GM21515 (cell line): ENCODE measurements around the gene MAP3K13.
"Not testable (repeated sequence)": the region's sequence is repeated elsewhere in the genome, so short reads cannot be mapped to it uniquely, and the experiment has no call there.

Source experiments
- ATAC-seq: cut with Tn5 transposase; IDR thresholded peaks from one replicate; pipeline ENCODE4 v1.9.1; 2021; ENCODE audit not compliant: unreplicated experiment

Gene MAP3K13

GRCh38 chr3:185442031-185442430 lies 79.1 kb downstream of the MAP3K13 start:
- ATAC-seq, result no peak

GRCh38 chr3:185444329-185444728 lies 81.4 kb downstream of the MAP3K13 start:
- no peak for ATAC-seq

DNA sequence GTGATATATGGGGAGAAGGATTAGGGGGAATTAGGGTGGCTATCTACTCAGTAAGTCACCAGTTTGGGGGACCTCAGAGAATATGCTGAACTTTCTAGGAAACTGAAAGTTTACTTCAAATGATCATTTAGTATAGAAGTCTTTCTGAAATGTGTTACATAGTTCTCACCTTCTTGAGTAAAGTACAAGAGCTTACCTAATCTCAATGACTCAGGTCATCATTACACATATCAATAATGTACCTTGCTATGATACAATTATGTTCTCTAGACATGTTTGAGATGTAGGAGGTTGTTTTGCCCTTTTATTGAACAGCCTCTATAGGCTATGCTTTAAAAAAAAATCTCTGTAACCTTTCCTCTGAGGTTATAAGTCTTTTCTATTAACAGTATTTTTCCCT lies 85.2 kb downstream of the MAP3K13 start:
- no peak for ATAC-seq

DNA sequence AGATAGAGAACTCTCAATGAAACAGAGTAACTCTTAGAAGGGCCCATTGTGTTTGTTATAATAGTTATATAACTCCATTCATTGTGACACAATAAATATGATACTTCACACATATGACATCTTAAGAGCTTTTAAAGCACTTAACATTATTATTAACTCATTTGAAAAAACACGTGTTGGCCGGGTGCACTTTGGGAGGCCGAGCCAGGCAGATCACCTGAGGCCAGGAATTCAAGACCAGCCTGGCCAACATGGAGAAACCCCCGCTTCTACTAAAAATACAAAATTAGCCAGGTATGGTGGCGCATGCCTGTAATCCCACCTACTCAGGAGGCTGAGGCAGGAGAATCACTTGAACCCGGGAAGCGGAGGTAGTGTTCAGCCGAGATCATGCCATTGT lies 88.5 kb downstream of the MAP3K13 start:
- ATAC-seq, result not testable (repeated sequence)

DNA sequence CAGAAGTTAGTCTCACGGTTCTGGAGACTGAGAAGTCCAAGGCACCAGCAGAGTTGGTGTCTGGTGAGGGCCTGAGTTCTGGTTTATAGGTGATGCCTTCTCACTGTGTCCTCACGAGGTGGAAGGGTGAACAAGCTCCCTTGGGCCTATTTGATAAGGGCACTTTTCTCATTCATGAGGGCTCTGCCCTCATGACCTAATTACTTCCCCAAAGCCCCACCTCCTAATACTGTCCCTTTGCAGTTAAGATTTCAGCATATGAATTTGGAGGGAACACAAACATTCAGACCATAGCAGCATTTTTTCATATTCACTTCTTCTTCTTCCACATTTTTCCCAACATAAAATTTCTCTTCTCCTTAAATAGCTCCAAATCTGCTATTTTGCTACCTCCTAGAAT lies 94.4 kb downstream of the MAP3K13 start:
- ATAC-seq, result no peak

DNA sequence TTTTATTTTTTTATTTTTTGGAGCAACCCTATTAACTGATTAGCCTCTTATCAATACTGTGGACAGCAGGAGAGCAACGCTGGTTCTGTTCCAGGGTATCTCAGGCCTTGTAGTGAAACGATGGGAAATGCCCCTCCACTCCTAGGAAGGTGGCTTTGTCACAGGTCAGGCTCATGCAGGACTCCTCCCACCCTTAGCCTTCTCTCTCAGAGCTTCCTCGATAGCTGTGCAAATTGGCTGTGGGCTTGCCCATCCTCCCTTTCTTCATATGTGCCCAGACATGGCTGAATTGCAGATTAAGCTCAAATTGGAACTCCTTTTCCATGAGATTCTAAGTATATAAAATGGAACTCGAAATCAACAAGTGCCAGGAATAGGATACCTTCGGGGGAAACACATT lies 97.4 kb downstream of the MAP3K13 start:
- no peak for ATAC-seq

DNA sequence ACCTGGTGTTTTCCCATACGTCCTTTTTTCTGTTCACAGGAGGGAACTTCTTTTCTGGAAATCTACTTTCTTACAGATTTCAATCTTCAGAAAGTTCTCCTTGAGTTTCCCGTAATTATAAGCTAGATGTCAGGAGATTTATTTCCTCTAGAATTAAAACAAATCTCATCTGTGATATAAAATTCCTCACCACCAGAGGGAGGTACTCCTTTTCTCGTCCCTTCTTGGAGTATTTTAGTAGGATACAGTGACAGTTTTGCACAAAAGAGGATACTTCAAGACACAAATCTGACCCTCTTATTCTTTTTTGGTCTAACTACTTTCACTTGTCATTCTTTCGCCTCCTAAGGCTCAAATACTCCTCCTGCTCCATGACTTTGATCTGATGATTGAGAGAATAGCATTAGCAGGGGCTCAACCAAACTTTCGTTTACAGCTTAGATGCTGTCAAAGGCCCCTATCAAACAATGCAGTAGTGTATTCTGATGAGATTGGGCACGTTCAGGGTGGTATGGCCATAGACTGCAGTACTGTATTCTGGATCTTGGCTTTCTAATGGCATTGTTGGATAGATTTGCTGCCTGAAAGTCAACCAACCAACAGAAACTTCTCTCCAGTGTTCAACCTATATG lies 97.9 kb downstream of the MAP3K13 start:
- no peak for ATAC-seq

- ATAC-seq, result no peak
These were observed 102.5 kb downstream of the MAP3K13 start for GRCh38 chr3:185465471-185465870.

GRCh38 chr3:185466123-185466522 lies 103.2 kb downstream of the MAP3K13 start:
- ATAC-seq, result not testable (repeated sequence)

DNA sequence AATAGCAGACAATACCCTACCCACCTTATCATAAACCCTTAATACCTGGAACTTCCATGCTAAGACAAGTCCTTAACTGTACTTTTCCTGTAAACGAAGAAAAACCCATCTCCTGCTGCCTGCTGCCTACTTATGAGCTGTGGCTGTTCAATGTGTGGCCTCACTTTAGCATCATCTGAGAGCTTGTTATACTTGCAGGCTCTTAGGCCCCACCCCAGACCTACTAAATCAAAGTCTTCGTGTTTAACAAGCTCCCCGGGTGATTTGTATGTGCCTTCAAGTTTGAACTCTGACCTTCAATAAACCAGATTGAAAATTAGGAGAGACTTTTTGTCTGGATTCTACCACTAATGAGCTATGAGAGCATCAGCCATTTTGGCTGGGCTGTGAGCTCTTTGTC lies 106.6 kb downstream of the MAP3K13 start:
- no peak for ATAC-seq

GRCh38 chr3:185470323-185470722 lies 107.4 kb downstream of the MAP3K13 start:
- no peak for ATAC-seq

GRCh38 chr3:185473290-185473815 lies 110.4 kb downstream of the MAP3K13 start:
- ATAC-seq, result no peak

GRCh38 chr3:185474922-185475321 lies 112.0 kb downstream of the MAP3K13 start:
- not testable (repeated sequence) for ATAC-seq

DNA sequence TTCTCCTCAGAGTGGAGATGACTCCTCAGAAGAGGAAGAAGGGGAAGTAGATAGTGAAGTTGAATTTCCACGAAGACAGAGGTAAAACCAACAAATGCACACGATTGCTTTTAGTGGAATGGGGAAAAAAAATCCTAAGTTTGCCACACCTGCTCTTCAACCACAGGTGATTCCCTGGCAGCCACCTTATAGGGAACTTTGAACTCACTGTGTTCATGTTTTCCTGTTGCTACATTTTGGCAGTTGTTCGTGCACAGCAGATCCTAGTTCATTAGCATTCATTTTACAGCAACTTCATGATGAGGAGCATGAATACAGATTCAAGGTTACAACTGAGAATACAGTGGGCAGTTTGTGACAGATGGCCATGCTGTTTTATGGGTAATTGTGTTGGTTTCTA lies 114.4 kb downstream of the MAP3K13 start:
- no peak for ATAC-seq

GRCh38 chr3:185479373-185479945 lies 116.5 kb downstream of the MAP3K13 start:
- no peak for ATAC-seq

GRCh38 chr3:185484296-185484695 lies 121.4 kb downstream of the MAP3K13 start:
- ATAC-seq, result no peak

GRCh38 chr3:185486394-185486793 lies 123.5 kb downstream of the MAP3K13 start:
- no peak for ATAC-seq

DNA sequence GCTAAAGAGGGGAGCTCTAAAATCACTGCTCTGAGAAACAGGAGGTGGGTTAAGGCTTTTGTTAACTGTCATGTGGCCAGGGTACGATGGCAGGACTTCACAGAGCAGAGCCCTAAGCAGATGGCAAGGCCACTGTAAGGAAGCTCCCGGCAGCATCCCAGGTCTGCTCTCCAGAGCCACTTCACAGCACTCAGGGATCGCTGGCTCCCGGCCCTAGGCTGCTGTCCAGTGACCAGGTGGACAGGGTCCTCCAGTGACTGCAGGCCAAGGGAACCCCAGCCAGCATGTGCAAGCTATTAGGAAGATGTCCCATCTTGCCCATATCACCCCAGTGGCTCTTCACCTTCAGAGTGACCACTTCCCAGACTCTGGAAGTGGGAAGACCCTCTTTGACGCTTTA lies 125.5 kb downstream of the MAP3K13 start:
- no peak for ATAC-seq

DNA sequence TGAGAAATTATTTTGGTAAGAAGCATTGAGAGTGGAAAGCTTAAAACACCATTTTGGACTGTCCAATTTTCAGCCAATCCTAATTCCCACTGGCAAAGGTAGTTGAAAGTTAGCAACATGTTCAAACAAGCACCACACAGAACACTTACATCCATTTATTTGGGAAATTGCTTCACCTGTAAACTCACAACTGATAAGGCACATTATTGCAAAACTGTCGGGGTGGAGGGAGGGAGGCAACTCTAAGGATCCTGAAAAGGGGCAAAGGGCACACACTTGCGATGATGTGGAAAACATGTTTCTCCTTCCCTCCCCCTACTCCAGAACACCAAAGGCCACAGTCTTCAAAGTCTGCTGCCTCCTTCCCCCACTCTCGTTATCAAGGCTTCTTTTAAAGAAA lies 126.5 kb downstream of the MAP3K13 start:
- no peak for ATAC-seq

GRCh38 chr3:185490241-185490640 lies 127.3 kb downstream of the MAP3K13 start:
- no peak for ATAC-seq

DNA sequence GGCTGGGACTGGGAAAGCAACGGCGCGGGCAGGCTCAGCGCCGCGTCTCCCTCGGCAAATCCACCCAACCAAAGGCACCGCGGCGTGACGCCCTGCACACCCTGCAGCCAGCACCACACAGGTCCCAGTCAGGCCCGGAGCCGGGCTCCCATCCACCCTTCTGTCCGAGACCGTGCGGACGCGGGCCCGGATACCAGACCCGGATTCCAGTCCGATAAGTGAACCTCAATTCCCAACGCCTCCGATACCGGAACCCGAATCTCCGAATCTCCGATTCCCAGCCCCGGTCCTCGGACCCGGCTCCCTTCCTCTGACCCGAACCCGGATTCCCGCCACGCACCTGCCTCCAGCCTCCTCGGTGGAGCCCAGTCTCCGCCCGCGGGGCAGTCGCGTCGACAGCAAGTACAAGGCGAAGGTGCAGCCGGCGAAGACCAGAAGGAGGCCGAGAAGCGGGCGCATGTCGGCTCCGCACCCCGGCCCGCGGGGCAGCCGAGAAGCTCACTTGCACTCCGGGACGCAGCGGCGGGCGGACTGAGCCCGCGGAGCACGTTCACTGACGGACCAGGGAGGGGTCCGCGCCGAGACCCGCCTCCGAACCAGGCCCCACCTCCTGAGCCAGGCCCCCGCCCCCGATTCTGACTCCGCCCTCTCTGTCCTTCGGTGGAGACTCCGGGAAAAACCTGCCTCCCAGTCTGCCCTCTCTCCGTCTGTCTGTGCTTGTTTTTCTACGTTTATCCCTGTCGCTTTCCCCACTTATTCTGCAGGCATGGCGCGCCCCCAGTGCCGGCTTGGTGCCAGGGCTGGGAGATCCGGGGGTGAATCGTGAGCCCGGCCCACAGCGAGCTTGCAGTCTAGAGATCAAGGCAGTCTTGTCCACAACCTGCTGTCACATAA lies 135.8 kb downstream of the MAP3K13 start, which contains the start of gene TMEM41A:
Gene TMEM41A (minus strand): TSS at position 533 of the 894 bp plus-strand sequence. CDS start 74 bp downstream, at position 459.
- ATAC-seq, result peak; percentile 94

DNA sequence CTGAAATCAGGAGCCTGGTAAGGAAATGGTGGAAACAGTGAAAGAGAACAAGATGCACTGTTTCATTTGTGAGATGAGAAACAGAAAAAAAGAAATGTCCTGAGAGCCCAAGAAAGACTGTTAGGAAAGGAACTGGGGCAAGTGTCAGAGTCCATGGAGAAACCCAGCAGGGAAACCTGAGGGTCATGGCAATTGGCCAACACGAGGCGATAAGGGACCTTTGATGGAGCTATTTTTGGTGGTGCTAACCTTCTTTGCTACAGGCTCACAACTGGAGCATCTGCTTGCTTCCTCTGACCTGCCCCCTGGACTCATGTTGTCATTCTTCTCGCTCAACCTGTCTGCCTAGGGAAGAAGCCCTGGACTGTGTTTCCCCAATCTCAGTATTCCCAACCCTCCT lies 140.1 kb downstream of the MAP3K13 start:
- no peak for ATAC-seq
